K562 (cell line): ENCODE measurements around the gene LDB2. TPM values are rescaled to one million over a fixed set of nuclear protein-coding genes. Genes with fewer than 3 reads are reported as not detected.

ENCODE experiments used
- ATAC-seq: fragments of 200-7000 bp; cut with Tn5 transposase; 3 replicates; pipeline ENCODE4 v1.9.1; 2020; ENCODE audit warnings: moderate library complexity
- BruUV-seq: library from RNA; stranded (reverse); fragments of 400-500 nt; replicated peaks from 2 replicates; lab custom pipeline; 2021; lab: Mats Ljungman, UMichigan
- CTCF ChIA-PET: fragments of 300-600 bp; formaldehyde crosslinking; extraction: SDS; loops from one replicate; lab custom pipeline; 2021; ENCODE audit warnings: low intra/inter-chr PET ratio; lab: Yijun Ruan, JAX
- POLR2A ChIA-PET: fragments of 300-600, 350-650 bp; sonication (Branson Sonifier 250); formaldehyde crosslinking; extraction: SDS; loops from one replicate; lab custom pipeline; 2021; ENCODE audit warnings: antibody characterized with exemption, inconsistent platforms; lab: Yijun Ruan, JAX
- DNase-seq, 4 experiments: peaks; one replicate each; pipeline versions ENCODE4 v3.0.0 to v3.0.0-alpha.2; 2011 to 2018; ENCODE audit warnings: low spot score in 3 of 4, mixed read lengths in 3 of 4; ENCODE audit errors: extremely low read depth in 1 of 4
- FAIRE-seq: peaks from 2 replicates; lab custom pipeline; 2011; peaks lifted over from hg19 to GRCh38; lab: Jason Lieb, UNC
- H2AFZ ChIP-seq: 2 replicates; pipeline ENCODE4 v1.6.0; 2011; ENCODE audit warnings: low read depth, low read length, control low read depth, inconsistent platforms
- H3K27ac ChIP-seq: fragments of 200-600 bp; 3 replicates; pipeline ENCODE4 v1.8.0; 2011; ENCODE audit warnings: low read depth, mild to moderate bottlenecking, control low read depth, inconsistent platforms, low read length, moderate library complexity, mixed read lengths; ENCODE audit errors: extremely low read depth
- H3K27me3 ChIP-seq, 2 experiments: fragments of 300-600 bp in 1 of 2; 2 replicates in 1 of 2; 3 replicates in 1 of 2; pipeline versions ENCODE4 v1.6.0 to v1.8.0; 2011; ENCODE audit warnings: inconsistent platforms in 2 of 2, low read length in 2 of 2, mild to moderate bottlenecking in 1 of 2, mixed read lengths in 1 of 2, moderate library complexity in 1 of 2; ENCODE audit not compliant: control insufficient read depth in 2 of 2, insufficient read depth in 2 of 2
- H3K36me3 ChIP-seq: fragments of 300-600 bp; 3 replicates; pipeline ENCODE4 v1.8.0; 2011; ENCODE audit warnings: mild to moderate bottlenecking, low read length, inconsistent platforms; ENCODE audit not compliant: control insufficient read depth, insufficient read depth
- H3K4me1 ChIP-seq, 2 experiments: fragments of 200-600 bp in 1 of 2; replicated peaks in 1 of 2; 2 replicates in 1 of 2; 3 replicates in 1 of 2; pipeline versions ENCODE4 v1.5.1 to v1.8.0; 2011; ENCODE audit warnings: inconsistent platforms in 2 of 2, low read length in 2 of 2, mild to moderate bottlenecking in 1 of 2, mixed read lengths in 1 of 2, moderate library complexity in 1 of 2; ENCODE audit not compliant: control insufficient read depth in 2 of 2, insufficient read depth in 2 of 2
- H3K4me2 ChIP-seq: 2 replicates; pipeline ENCODE4 v1.6.1; 2011; ENCODE audit warnings: low read length, control low read depth, inconsistent platforms, mixed read lengths; ENCODE audit not compliant: insufficient read depth
- H3K4me3 ChIP-seq: fragments of 200-600 bp; sonication (generic), shearing (Covaris generic); 2 replicates; pipeline ENCODE4 v1.5.1; 2016; ENCODE audit warnings: control low read depth, inconsistent platforms
- H3K79me2 ChIP-seq: fragments of 200-600 bp; 3 replicates; pipeline ENCODE4 v1.8.0; 2011; ENCODE audit warnings: low read length, inconsistent platforms; ENCODE audit not compliant: control insufficient read depth, insufficient read depth
- H3K9ac ChIP-seq, 2 experiments: 2 replicates each; pipeline versions ENCODE4 v1.6.0 to v1.6.1; 2011; ENCODE audit warnings: low read depth in 2 of 2, low read length in 2 of 2, control low read depth in 1 of 2, inconsistent platforms in 1 of 2, mild to moderate bottlenecking in 1 of 2, mixed read lengths in 1 of 2; ENCODE audit not compliant: insufficient read depth in 1 of 2
- H3K9me1 ChIP-seq: one replicate; pipeline ENCODE4 v1.6.0; 2011; ENCODE audit warnings: inconsistent platforms, mild to moderate bottlenecking, low read length, moderate library complexity; ENCODE audit not compliant: control insufficient read depth, insufficient read depth
- H3K9me3 ChIP-seq: replicated peaks from 2 replicates; pipeline ENCODE4 v1.5.1; 2011; ENCODE audit warnings: low read depth, low read length, inconsistent platforms; ENCODE audit not compliant: control insufficient read depth, insufficient read depth
- H4K20me1 ChIP-seq: replicated peaks from 2 replicates; pipeline ENCODE4 v1.6.1; 2011; ENCODE audit warnings: low read length, inconsistent platforms, mixed read lengths; ENCODE audit not compliant: control insufficient read depth, insufficient read depth
- CBX8 ChIP-seq: fragments of 200-600 bp; sonication (generic); IDR thresholded peaks from 2 replicates; pipeline ENCODE4 v1.6.1; 2012; ENCODE audit warnings: borderline replicate concordance, mixed run types, low read depth, mild to moderate bottlenecking, moderate library complexity, mixed read lengths, low read length, control low read depth, inconsistent platforms; ENCODE audit not compliant: poor library complexity, severe bottlenecking; ENCODE audit errors: extremely low read depth
- COPS2 ChIP-seq: fragments of 450-650 bp; conservative IDR thresholded peaks from 2 replicates; pipeline ENCODE4 v1.6.1; 2016; ENCODE audit warnings: mild to moderate bottlenecking, moderate library complexity
- CREM ChIP-seq: IDR thresholded peaks from 2 replicates; pipeline ENCODE4 v1.6.1; 2014; ENCODE audit warnings: antibody characterized with exemption, low read depth
- RHOXF2B ChIP-seq: fragments of 250-450 bp; sonication (Bioruptor Pico); conservative IDR thresholded peaks from 2 replicates; pipeline ENCODE4 v1.5.1; 2021
- SP2 ChIP-seq: IDR thresholded peaks from 2 replicates; pipeline ENCODE4 v1.6.1; 2011; ENCODE audit warnings: mild to moderate bottlenecking, low read depth, low read length, moderate library complexity; ENCODE audit not compliant: poor library complexity, severe bottlenecking; ENCODE audit errors: extremely low read depth
- TARDBP ChIP-seq: fragments of 450-650 bp; IDR thresholded peaks from 2 replicates; pipeline ENCODE4 v1.6.1; 2016
- ZNF165 ChIP-seq: fragments of 250-450 bp; sonication (Bioruptor Pico); IDR thresholded peaks from 2 replicates; pipeline ENCODE4 v1.4.0; 2020; ENCODE audit warnings: borderline replicate concordance
- ZNF398 ChIP-seq: fragments of 250-450 bp; sonication (Bioruptor Pico); IDR thresholded peaks from 2 replicates; pipeline ENCODE4 v1.8.0; 2021; ENCODE audit warnings: moderate library complexity, mild to moderate bottlenecking, inconsistent platforms
- ZNF511 ChIP-seq: sonication (generic); formaldehyde crosslinking; IDR thresholded peaks from 2 replicates; pipeline ENCODE4 v1.8.0; 2022; ENCODE audit warnings: mild to moderate bottlenecking, missing genetic modification reagents
- ZNF586 ChIP-seq: fragments of 450-650 bp; formaldehyde crosslinking; conservative IDR thresholded peaks from 2 replicates; pipeline ENCODE4 v1.4.0; 2020; ENCODE audit warnings: mild to moderate bottlenecking, moderate library complexity
- ZNF696 ChIP-seq: fragments of 250-450 bp; sonication (Bioruptor Pico); conservative IDR thresholded peaks from 2 replicates; pipeline ENCODE4 v1.4.0; 2020; ENCODE audit warnings: mild to moderate bottlenecking, moderate library complexity
- WGBS: fragments of 100-300 bp; shearing (Covaris generic); methylation state at CpG from one replicate; pipeline ENCODE4 v1.1.6; 2016; ENCODE audit warnings: low coverage, mixed read lengths; ENCODE audit not compliant: insufficient coverage; ENCODE audit errors: missing lambda C conversion rate; 5-methylcytosine and 5-hydroxymethylcytosine counted together
- in situ Hi-C: fragments of 300-500 bp; cut with MboI; formaldehyde crosslinking; loops from 4 replicates; pipeline ENCODE4 v1.15.0; 2018; ENCODE audit warnings: inconsistent platforms, mixed read lengths
- intact Hi-C: fragments of 100-400 bp; cut with micrococcal nuclease; formaldehyde crosslinking; loops from 2 replicates; pipeline ENCODE4 v1.14.2; 2022
- polyA plus RNA-seq, 8 experiments: library from polyadenylated mRNA; depleted of rRNA in 4 of 8; stranded (reverse) in 5 of 8; unstranded in 3 of 8; fragments of >200 nt; fragmentation: Nextera tagmentation in 2 of 8; fragmentation: Illumina TruSeq in 1 of 8; extraction: Ambion mirVana in 2 of 8; extraction: Trizol in 1 of 8; gene quantifications; 2 replicates each; pipeline versions ENCODE4 v1.2.1 to v1.2.3, GENCODE V29; 2011 to 2014; ENCODE audit warnings: inconsistent platforms in 1 of 8, missing spikeins in 1 of 8
- total RNA-seq, 7 experiments: library from RNA; depleted of rRNA in 6 of 7; stranded (reverse); fragments of >200 nt in 6 of 7; fragmentation: Illumina TruSeq in 2 of 7; extraction: Trizol in 2 of 7; gene quantifications; 2 replicates each; pipeline versions ENCODE4 v1.2.1 to v1.2.3, GENCODE V29; 2011 to 2021; ENCODE audit warnings: low replicate concordance in 1 of 7
- TF ChIP-seq, protein P1 (sequence below): fragments of 250-450 bp; sonication (Bioruptor Pico); IDR thresholded peaks from 2 replicates; pipeline ENCODE4 v1.5.0; 2021; ENCODE audit warnings: mild to moderate bottlenecking, borderline replicate concordance

LDB2 gene
- total and polyA plus RNA-seq, 9 of the 15 experiments (the other 6 are each of a cell fraction or from before 2014, with no cell fraction given), result 0.10 to 0.20 TPM; not detected in 7

GRCh38 chr4:16492872-16493271 is 405.6 kb downstream of the LDB2 start:
- no peak for TF ChIP-seq TARDBP
- TF ChIP-seq SP2, result no peak
- no peak for TF ChIP-seq COPS2
- no peak for TF ChIP-seq ZNF586 (CRISPR knock-in tag)
- no peak for TF ChIP-seq ZNF165 (CRISPR knock-in tag)
- H3K4me3 ChIP-seq, result no peak overlapping the region
- no peaks in the 10 kb centered on the region for H3K79me2 ChIP-seq
- H2AFZ ChIP-seq, result no peak overlapping the region
- H3K9ac ChIP-seq, result no peak overlapping the region
- no peaks in the 10 kb centered on the region for H3K9me3 ChIP-seq
- ChIA-PET POLR2A (no interaction called here), CTCF (no interaction called here)
- 2% methylated on average over 4 of the region's 4 CpGs for WGBS
- H3K4me2 ChIP-seq, result no peak overlapping the region
- no peak for ATAC-seq
- intact Hi-C loops (no loop called here), in situ Hi-C loops (no loop called here)
- no peaks in the 10 kb centered on the region for H3K36me3 ChIP-seq
- no TSS peak for BruUV-seq
- no peaks in the 10 kb centered on the region for H3K9me1 ChIP-seq
- no peak for FAIRE-seq
- no peaks in the 10 kb centered on the region for H4K20me1 ChIP-seq
- DNase-seq, result no peak
- H3K27me3 ChIP-seq, result no peaks in the 10 kb centered on the region
- H3K27ac ChIP-seq, result no peak overlapping the region
- H3K4me1 ChIP-seq, result no peaks in the 10 kb centered on the region

DNA sequence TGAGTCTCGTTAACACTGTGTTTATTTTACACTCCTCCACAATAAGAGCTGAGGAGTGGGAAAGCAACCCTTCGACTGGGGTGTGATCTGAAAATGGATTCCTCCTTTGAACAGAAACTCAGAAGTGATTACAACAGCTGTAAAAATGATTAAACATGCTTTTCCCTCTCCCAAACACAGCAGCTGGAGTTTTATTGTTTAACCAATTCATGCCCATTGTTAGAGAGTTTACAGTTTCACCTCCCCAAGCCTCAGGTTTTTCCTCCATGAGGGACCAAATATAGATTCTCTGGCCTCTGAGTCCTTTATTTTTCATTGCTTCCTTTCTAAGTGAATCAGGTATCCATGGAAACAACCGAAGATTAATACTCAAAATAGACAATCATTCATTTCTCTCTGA is 409.2 kb downstream of the LDB2 start:
- no peak for DNase-seq
- H3K4me3 ChIP-seq, result no peak overlapping the region
- H3K4me1 ChIP-seq, result no peaks in the 10 kb centered on the region
- no peak for FAIRE-seq
- H3K4me2 ChIP-seq, result no peak overlapping the region
- no peaks in the 10 kb centered on the region for H3K27me3 ChIP-seq
- no peak overlapping the region for H3K9ac ChIP-seq
- H4K20me1 ChIP-seq, result no peaks in the 10 kb centered on the region
- WGBS, result 0% methylated on average over 3 of the region's 3 CpGs
- intact Hi-C loops (no loop called here), in situ Hi-C loops (no loop called here)
- no peak overlapping the region for H2AFZ ChIP-seq
- no peaks in the 10 kb centered on the region for H3K36me3 ChIP-seq
- H3K79me2 ChIP-seq, result no peaks in the 10 kb centered on the region
- BruUV-seq, result no TSS peak
- no peak for ATAC-seq
- no peaks in the 10 kb centered on the region for H3K9me3 ChIP-seq
- ChIA-PET CTCF (no interaction called here), POLR2A (no interaction called here)
- no peaks in the 10 kb centered on the region for H3K9me1 ChIP-seq
- H3K27ac ChIP-seq, result no peak overlapping the region
- TF ChIP-seq ZNF398 (no peak), CBX8 (no peak), RHOXF2B (CRISPR knock-in tag) (no peak), CREM (no peak), ZNF696 (no peak), ZNF511 (CRISPR knock-in tag) (no peak)
- TF ChIP-seq, protein P1, sequence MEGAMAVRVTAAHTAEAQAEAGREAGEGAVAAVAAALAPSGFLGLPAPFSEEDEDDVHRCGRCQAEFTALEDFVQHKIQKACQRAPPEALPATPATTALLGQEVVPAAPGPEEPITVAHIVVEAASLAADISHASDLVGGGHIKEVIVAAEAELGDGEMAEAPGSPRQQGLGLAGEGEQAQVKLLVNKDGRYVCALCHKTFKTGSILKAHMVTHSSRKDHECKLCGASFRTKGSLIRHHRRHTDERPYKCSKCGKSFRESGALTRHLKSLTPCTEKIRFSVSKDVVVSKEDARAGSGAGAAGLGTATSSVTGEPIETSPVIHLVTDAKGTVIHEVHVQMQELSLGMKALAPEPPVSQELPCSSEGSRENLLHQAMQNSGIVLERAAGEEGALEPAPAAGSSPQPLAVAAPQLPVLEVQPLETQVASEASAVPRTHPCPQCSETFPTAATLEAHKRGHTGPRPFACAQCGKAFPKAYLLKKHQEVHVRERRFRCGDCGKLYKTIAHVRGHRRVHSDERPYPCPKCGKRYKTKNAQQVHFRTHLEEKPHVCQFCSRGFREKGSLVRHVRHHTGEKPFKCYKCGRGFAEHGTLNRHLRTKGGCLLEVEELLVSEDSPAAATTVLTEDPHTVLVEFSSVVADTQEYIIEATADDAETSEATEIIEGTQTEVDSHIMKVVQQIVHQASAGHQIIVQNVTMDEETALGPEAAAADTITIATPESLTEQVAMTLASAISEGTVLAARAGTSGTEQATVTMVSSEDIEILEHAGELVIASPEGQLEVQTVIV (CRISPR knock-in tag), result no peak
